ENCODE data around the gene IFNL2. TPM values are rescaled to one million over a fixed set of nuclear protein-coding genes. Genes with fewer than 3 reads are reported as not detected.

IFNL2 gene
- total RNA-seq, 1 experiment from 2014 or later, result not detected

GRCh38 chr19:39277598-39277997, 9.4 kb downstream of the IFNL2 start:
- DNase-seq (ENCODE audit: low read depth), result no peak

GRCh38 chr19:39282021-39282420, 13.8 kb downstream of the IFNL2 start:
- in situ Hi-C loops (cut with HindIII; ENCODE audit: low pct_unique_long_range_greater_than_20kb, low sequenced_read_pairs), result no loop called here
- no peak for DNase-seq (ENCODE audit: low read depth)

More at GRCh38 chr19:39277598-39277997, 9.4 kb downstream of the IFNL2 start:
- in situ Hi-C loops (cut with HindIII; ENCODE audit: low pct_unique_long_range_greater_than_20kb, low sequenced_read_pairs), result no loop called here

GRCh38 chr19:39284032-39284431, 15.8 kb downstream of the IFNL2 start:
- no peak for DNase-seq (ENCODE audit: low read depth)
- in situ Hi-C loops (cut with HindIII; ENCODE audit: low pct_unique_long_range_greater_than_20kb, low sequenced_read_pairs), result no loop called here

GRCh38 chr19:39293394-39293793, 25.2 kb downstream of the IFNL2 start:
- no peak for DNase-seq (ENCODE audit: low read depth)
- in situ Hi-C loops (cut with HindIII; ENCODE audit: low pct_unique_long_range_greater_than_20kb, low sequenced_read_pairs), result no loop called here

GRCh38 chr19:39296055-39296645, 28.0 kb downstream of the IFNL2 start, which contains the start of gene IFNL1:
IFNL1 (plus strand) TSS chr19:39296407; CDS start chr19:39296422, 15 bp downstream.
- no peak for DNase-seq (ENCODE audit: low read depth)

GRCh38 chr19:39296906-39297305, 28.7 kb downstream of the IFNL2 start:
- no peak for DNase-seq (ENCODE audit: low read depth)
- in situ Hi-C loops (cut with HindIII; ENCODE audit: low pct_unique_long_range_greater_than_20kb, low sequenced_read_pairs), result no loop called here

More at GRCh38 chr19:39296055-39296645, 28.0 kb downstream of the IFNL2 start, which contains the start of gene IFNL1:
- in situ Hi-C loops (cut with HindIII; ENCODE audit: low pct_unique_long_range_greater_than_20kb, low sequenced_read_pairs), result no loop called here

- DNase-seq (ENCODE audit: low read depth), result no peak
- in situ Hi-C loops (cut with HindIII; ENCODE audit: low pct_unique_long_range_greater_than_20kb, low sequenced_read_pairs), result no loop called here
Observed at GRCh38 chr19:39297931-39298634, 29.9 kb downstream of the IFNL2 start.

- DNase-seq (ENCODE audit: low read depth), result no peak
- in situ Hi-C loops (cut with HindIII; ENCODE audit: low pct_unique_long_range_greater_than_20kb, low sequenced_read_pairs), result no loop called here
Observed at GRCh38 chr19:39299404-39299803, 31.2 kb downstream of the IFNL2 start.

GRCh38 chr19:39299832-39300231, 31.6 kb downstream of the IFNL2 start:
- DNase-seq (ENCODE audit: low read depth), result no peak
- in situ Hi-C loops (cut with HindIII; ENCODE audit: low pct_unique_long_range_greater_than_20kb, low sequenced_read_pairs), result no loop called here

GRCh38 chr19:39301021-39301420, 32.8 kb downstream of the IFNL2 start:
- in situ Hi-C loops (cut with HindIII; ENCODE audit: low pct_unique_long_range_greater_than_20kb, low sequenced_read_pairs), result no loop called here
- no peak for DNase-seq (ENCODE audit: low read depth)

GRCh38 chr19:39301562-39301961, 33.4 kb downstream of the IFNL2 start:
- DNase-seq (ENCODE audit: low read depth), result no peak
- in situ Hi-C loops (cut with HindIII; ENCODE audit: low pct_unique_long_range_greater_than_20kb, low sequenced_read_pairs), result no loop called here

GRCh38 chr19:39303373-39304184, 35.4 kb downstream of the IFNL2 start:
- no peak for DNase-seq (ENCODE audit: low read depth)
- in situ Hi-C loops (cut with HindIII; ENCODE audit: low pct_unique_long_range_greater_than_20kb, low sequenced_read_pairs), result no loop called here

GRCh38 chr19:39304185-39304513, 36.0 kb downstream of the IFNL2 start:
- DNase-seq (ENCODE audit: low read depth), result no peak
- in situ Hi-C loops (cut with HindIII; ENCODE audit: low pct_unique_long_range_greater_than_20kb, low sequenced_read_pairs), result no loop called here

GRCh38 chr19:39304701-39305571, 36.7 kb downstream of the IFNL2 start:
- in situ Hi-C loops (cut with HindIII; ENCODE audit: low pct_unique_long_range_greater_than_20kb, low sequenced_read_pairs), result no loop called here
- DNase-seq (ENCODE audit: low read depth), result no peak

- DNase-seq (ENCODE audit: low read depth), result no peak
- in situ Hi-C loops (cut with HindIII; ENCODE audit: low pct_unique_long_range_greater_than_20kb, low sequenced_read_pairs), result no loop called here
Observed at GRCh38 chr19:39306075-39306474, 37.9 kb downstream of the IFNL2 start.

- in situ Hi-C loops (cut with HindIII; ENCODE audit: low pct_unique_long_range_greater_than_20kb, low sequenced_read_pairs), result no loop called here
- no peak for DNase-seq (ENCODE audit: low read depth)
Observed at GRCh38 chr19:39307046-39307821, 39.0 kb downstream of the IFNL2 start.

GRCh38 chr19:39307822-39308530, 39.8 kb downstream of the IFNL2 start:
- DNase-seq (ENCODE audit: low read depth), result no peak
- in situ Hi-C loops (cut with HindIII; ENCODE audit: low pct_unique_long_range_greater_than_20kb, low sequenced_read_pairs), result no loop called here
